ENCODE data around the gene BCAR3.
"Not testable (repeated sequence)": the region's sequence is repeated elsewhere in the genome, so short reads cannot be mapped to it uniquely, and the experiment has no call there.

BCAR3 gene

GRCh38 chr1:93705892-93706500, 24.4 kb upstream of the BCAR3 start:
- DNase-seq = no peak

- DNase-seq = no peak
These were observed 22.4 kb upstream of the BCAR3 start for GRCh38 chr1:93704052-93704451.

- DNase-seq = no peak
These were observed 22.0 kb upstream of the BCAR3 start for GRCh38 chr1:93703643-93704042.

GRCh38 chr1:93702828-93703183, 21.2 kb upstream of the BCAR3 start:
- no peak for DNase-seq

- no peak for DNase-seq
These were observed 20.6 kb upstream of the BCAR3 start for GRCh38 chr1:93702111-93702827.

GRCh38 chr1:93701629-93702028, 20.0 kb upstream of the BCAR3 start:
- no peak for DNase-seq

GRCh38 chr1:93700532-93701469, 19.2 kb upstream of the BCAR3 start:
- DNase-seq = no peak

GRCh38 chr1:93699503-93700168, 18.0 kb upstream of the BCAR3 start:
- no peak for DNase-seq

GRCh38 chr1:93699049-93699384, 17.4 kb upstream of the BCAR3 start:
- DNase-seq = peak; percentile 50

- DNase-seq = no peak
These were observed 16.9 kb upstream of the BCAR3 start for GRCh38 chr1:93698329-93699048.

GRCh38 chr1:93697566-93697965, 15.9 kb upstream of the BCAR3 start:
- not testable (repeated sequence) for DNase-seq

- DNase-seq = peak; percentile 89
These were observed 13.9 kb upstream of the BCAR3 start for GRCh38 chr1:93695411-93696005.

GRCh38 chr1:93694819-93695218, 13.2 kb upstream of the BCAR3 start:
- no peak for DNase-seq

GRCh38 chr1:93694039-93694438, 12.4 kb upstream of the BCAR3 start:
- DNase-seq = no peak

GRCh38 chr1:93692983-93693591, 11.4 kb upstream of the BCAR3 start:
- no peak for DNase-seq

GRCh38 chr1:93692451-93692861, 10.8 kb upstream of the BCAR3 start:
- DNase-seq = no peak

GRCh38 chr1:93692026-93692425, 10.4 kb upstream of the BCAR3 start:
- DNase-seq = no peak

- DNase-seq = no peak
These were observed 9.5 kb upstream of the BCAR3 start for GRCh38 chr1:93690921-93691789.

- no peak for DNase-seq
These were observed 8.7 kb upstream of the BCAR3 start for GRCh38 chr1:93690341-93690740.

GRCh38 chr1:93689521-93690223, 8.0 kb upstream of the BCAR3 start:
- DNase-seq = no peak

All from OCI-M1 (cell line).